Ovary (tissue), 9 donors: ENCODE results near the gene IER2. TPM values are rescaled to one million over a fixed set of nuclear protein-coding genes. Genes with fewer than 3 reads are reported as not detected.

ENCODE experiments used
- DNase-seq, 5 donors: peaks; one replicate each; pipeline ENCODE4 v3.0.0-alpha.2; 2019 to 2020
- H3K27ac ChIP-seq, 2 donors: fragments of 200-600 bp; one replicate each; pipeline versions ENCODE4 v1.5.1 to v1.8.0; 2019 to 2022
- H3K27me3 ChIP-seq: fragments of 200-600 bp; one replicate; pipeline ENCODE4 v1.8.0; 2022
- H3K36me3 ChIP-seq: fragments of 200-600 bp; sonication (generic); one replicate; pipeline ENCODE4 v1.5.1; 2019
- H3K4me1 ChIP-seq: one replicate; pipeline ENCODE4 v1.8.1; 2013; ENCODE audit warnings: mild to moderate bottlenecking, moderate library complexity; ENCODE audit not compliant: insufficient read depth
- H3K4me3 ChIP-seq: fragments of 200-600 bp; sonication (generic); one replicate; pipeline ENCODE4 v1.5.1; 2017
- H3K9me3 ChIP-seq, 2 donors: fragments of 200-600 bp in 1 of 2; sonication (generic) in 1 of 2; one replicate each; pipeline versions ENCODE4 v1.5.1 to v1.8.1; 2013 to 2019; ENCODE audit warnings: mild to moderate bottlenecking in 1 of 2, moderate library complexity in 1 of 2
- CTCF ChIP-seq, 3 donors: fragments of 450-650 bp in 2 of 3; fragments of 200-600 bp in 1 of 3; IDR thresholded peaks; one replicate each; pipeline versions ENCODE4 v1.5.1 to v1.8.0; 2016 to 2022; ENCODE audit warnings: antibody characterized with exemption in 3 of 3, mild to moderate bottlenecking in 1 of 3
- EP300 ChIP-seq: sonication (generic); formaldehyde crosslinking; IDR thresholded peaks from one replicate; pipeline ENCODE4 v1.6.1; 2017; ENCODE audit warnings: antibody characterized with exemption
- POLR2A ChIP-seq: fragments of 450-650 bp; IDR thresholded peaks from one replicate; pipeline ENCODE4 v1.6.1; 2017; ENCODE audit warnings: antibody characterized with exemption, mild to moderate bottlenecking, moderate library complexity
- whole genome bisulfite sequencing, 3 donors: extraction: QIAGEN DNeasy Blood & Tissue Kit in 1 of 3; methylation state at CpG; one replicate each; pipeline versions ENCODE4 v1.1.5 to v1.1.7; 2013 to 2017; 5-methylcytosine and 5-hydroxymethylcytosine counted together
- intact Hi-C, 4 donors: fragments of 100-400 bp; cut with DNase I; formaldehyde crosslinking; loops; one replicate each; pipeline versions ENCODE4 v1.11.0 to v1.15.1; 2022 to 2023
- polyA plus RNA-seq, 2 donors: library from polyadenylated mRNA; stranded (reverse); fragments of 200-250 nt in 1 of 2; fragments of 350-450 nt in 1 of 2; fragmentation: Illumina TruSeq in 1 of 2; extraction: RNeasy Lipid Tissue Mini Kit (QIAGEN cat#74804) in 1 of 2; gene quantifications; one replicate each; pipeline ENCODE4 v1.2.3, GENCODE V29; 2013 to 2014
- total RNA-seq, 7 donors: library from RNA; depleted of rRNA in 2 of 7; stranded (reverse); fragments of >200 nt in 2 of 7; fragmentation: NEBNext Ultra II Directional in 3 of 7; extraction: Animal tissue kit (Norgen Biotek cat#: 25700) in 3 of 7; gene quantifications; one replicate each; pipeline versions ENCODE4 v1.1.0 to v1.2.4, GENCODE V29; 2016 to 2023
- donor health status: DM: no; HTN: no; CAD: no; lungs with moderate emphysema.
- donor health status: DM: no; HTN: no; CAD: no.
- donor health status: Bipolar disorder and iron deficiency.
- donor health status: DM: yes; HTN: yes; CAD: no.
- donor health status: DM: no; HTN: no; CAD: no.
- donor health status: DM: yes; HTN: yes; CAD: no.

IER2 gene
- total and polyA plus RNA-seq, 9 donors: 47.4 to 301 (median 79.9) TPM

GRCh38 chr19:13152356-13152973 is 2.3 kb downstream of the IER2 start:
- Histone ChIP-seq H3K4me1 (peaks cover 9% of the 10 kb centered on the region), H3K9me3 (no peaks in the 10 kb centered on the region), H3K27ac (peak overlapping the region; percentile 83 to 88), H3K36me3 (no peaks in the 10 kb centered on the region), H3K27me3 (no peaks in the 10 kb centered on the region), H3K4me3 (peak overlapping the region; percentile 86)
- 0 to 1% (median 1%) methylated on average over 23 to 25 of the region's 25 CpGs for WGBS, 3 donors
- TF ChIP-seq CTCF (IDR thresholded peaks at IDR 0.05): peak in 2 of 3 donors; percentile 10 to 16
- TF ChIP-seq POLR2A: no peak
- no peak for DNase-seq
- intact Hi-C loops: loop anchor here in 1 of 4 donors (5.0 kb wide), 1 partner anchor 55 kb away; no protein-coding TSS in a partner anchor

GRCh38 chr19:13152974-13153568 is 2.9 kb downstream of the IER2 start:
- Histone ChIP-seq H3K27me3 (no peaks in the 10 kb centered on the region), H3K36me3 (no peaks in the 10 kb centered on the region), H3K4me1 (peaks cover 9% of the 10 kb centered on the region), H3K9me3 (no peaks in the 10 kb centered on the region), H3K4me3 (peak overlapping the region; percentile 86), H3K27ac (peak overlapping the region; percentile 83 to 88)
- intact Hi-C loops: loop anchor here in 1 of 4 donors (5.0 kb wide), 1 partner anchor 56 kb away; no protein-coding TSS in a partner anchor
- TF ChIP-seq EP300 (peak; percentile 47), POLR2A (peak; percentile 100), CTCF (IDR thresholded peaks at IDR 0.05) (peak in 2 of 3 donors; percentile 5 to 6)
- peak; percentile 96 to 98 (median 97) for DNase-seq
- WGBS, 3 donors: 3 to 4% (median 4%) methylated on average over 56 to 59 of the region's 59 CpGs

DNA sequence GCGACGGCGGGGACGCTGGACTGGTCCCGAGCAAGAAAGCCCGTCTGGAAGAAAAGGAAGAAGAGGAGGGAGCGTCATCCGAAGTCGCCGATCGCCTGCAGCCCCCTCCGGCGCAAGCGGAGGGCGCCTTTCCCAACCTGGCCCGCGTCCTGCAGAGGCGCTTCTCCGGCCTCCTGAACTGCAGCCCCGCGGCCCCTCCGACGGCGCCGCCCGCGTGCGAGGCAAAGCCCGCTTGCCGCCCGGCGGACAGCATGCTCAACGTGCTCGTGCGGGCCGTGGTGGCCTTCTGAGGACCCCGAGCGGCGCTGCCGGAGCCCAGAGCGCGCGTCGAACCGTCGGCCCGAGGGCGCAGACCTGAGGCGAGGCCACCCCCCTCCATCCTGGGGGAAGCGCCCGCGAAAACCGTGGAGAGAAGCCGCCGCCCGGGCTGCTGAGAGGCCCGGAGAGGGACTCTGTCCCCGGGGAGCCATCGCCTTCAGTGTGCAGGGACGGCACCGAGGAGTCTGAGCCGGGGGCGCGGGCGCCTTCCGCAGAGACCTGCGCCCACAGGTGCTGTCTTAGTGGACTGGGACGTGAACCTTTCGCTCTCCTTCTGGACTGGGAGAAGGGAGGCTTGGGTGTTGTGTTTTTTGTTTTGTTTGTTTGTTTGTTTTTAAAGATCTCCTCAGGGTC is 3.5 kb downstream of the IER2 start:
- Histone ChIP-seq H3K4me3 (peak overlapping the region; percentile 86), H3K27me3 (no peaks in the 10 kb centered on the region), H3K27ac (peak overlapping the region; percentile 83 to 88), H3K36me3 (no peaks in the 10 kb centered on the region), H3K9me3 (no peaks in the 10 kb centered on the region), H3K4me1 (peaks cover 9% of the 10 kb centered on the region)
- DNase-seq: peak; percentile 36 to 74 (median 58)
- WGBS, 3 donors: 5 to 9% (median 7%) methylated on average over 56 to 69 of the region's 69 CpGs
- intact Hi-C loops: loop anchor here in 2 of 4 donors (1.0 to 5.0 kb wide), 2 partner anchors 46 to 56 kb away; no protein-coding TSS in a partner anchor
- no peak for TF ChIP-seq POLR2A
- no peak for TF ChIP-seq EP300
- TF ChIP-seq CTCF (IDR thresholded peaks at IDR 0.05): no peak

GRCh38 chr19:13154241-13154778 is 4.1 kb downstream of the IER2 start:
- DNase-seq: peak; percentile 90 to 95 (median 93)
- intact Hi-C loops: loop anchor here in 2 of 4 donors (1.0 to 5.0 kb wide), 2 partner anchors 45 to 57 kb away; no protein-coding TSS in a partner anchor
- H3K4me1 ChIP-seq: peaks cover 5% of the 10 kb centered on the region
- H3K27ac ChIP-seq: peak overlapping the region; percentile 83 to 88
- H3K4me3 ChIP-seq: peak overlapping the region; percentile 86
- no peaks in the 10 kb centered on the region for H3K9me3 ChIP-seq
- peak; percentile 91 for TF ChIP-seq EP300
- no peak for TF ChIP-seq CTCF (IDR thresholded peaks at IDR 0.05)
- peak; percentile 64 for TF ChIP-seq POLR2A
- no peaks in the 10 kb centered on the region for H3K27me3 ChIP-seq
- 2 to 3% (median 3%) methylated on average over 21 of the region's 21 CpGs for WGBS, 3 donors
- no peaks in the 10 kb centered on the region for H3K36me3 ChIP-seq
